A673 (cell line): ENCODE data around the gene PHRF1. TPM values are rescaled to one million over a fixed set of nuclear protein-coding genes. Genes with fewer than 3 reads are reported as not detected.
"Not testable (repeated sequence)": the region's sequence is repeated elsewhere in the genome, so short reads cannot be mapped to it uniquely, and the experiment has no call there.

Experiments used
- BruUV-seq: library from RNA; stranded (reverse); fragments of 400-500 nt; replicated peaks from 2 replicates; lab custom pipeline; 2021; lab: Mats Ljungman, UMichigan
- CTCF ChIA-PET: fragments of 300-600 bp; sonication (Branson Sonifier 250); formaldehyde crosslinking; loops from one replicate; lab custom pipeline; 2022; ENCODE audit warnings: antibody characterized with exemption; lab: Charles Lee
- POLR2A ChIA-PET: fragments of 300-600 bp; sonication (Branson Sonifier 250); formaldehyde crosslinking; loops from one replicate; lab custom pipeline; 2022; ENCODE audit warnings: antibody characterized with exemption; ENCODE audit not compliant: low non-redundant PET; lab: Charles Lee
- DNase-seq: peaks from one replicate; pipeline ENCODE4 v3.0.0-alpha.2; 2015; ENCODE audit warnings: low spot score
- H3K27ac ChIP-seq: fragments of 200-600 bp; sonication (generic); 2 replicates; pipeline ENCODE4 v1.5.1; 2016; ENCODE audit warnings: mixed run types, low read depth, mild to moderate bottlenecking, mixed read lengths, antibody characterized with exemption, low read length; ENCODE audit not compliant: poor library complexity, severe bottlenecking
- H3K27me3 ChIP-seq: fragments of 200-600 bp; sonication (generic); replicated peaks from 2 replicates; pipeline ENCODE4 v1.6.1; 2017; ENCODE audit warnings: mixed run types, low read depth, mild to moderate bottlenecking, mixed read lengths, antibody characterized with exemption, low read length; ENCODE audit not compliant: insufficient read depth, poor library complexity
- H3K36me3 ChIP-seq: fragments of 200-600 bp; sonication (generic); 2 replicates; pipeline ENCODE4 v1.6.1; 2016; ENCODE audit warnings: mixed run types, mild to moderate bottlenecking, mixed read lengths, antibody characterized with exemption, low read length; ENCODE audit not compliant: insufficient read depth, poor library complexity, severe bottlenecking
- H3K4me1 ChIP-seq: fragments of 200-600 bp; sonication (generic); 2 replicates; pipeline ENCODE4 v1.6.1; 2017; ENCODE audit warnings: mixed run types, mild to moderate bottlenecking, mixed read lengths, antibody characterized with exemption, low read length; ENCODE audit not compliant: insufficient read depth, poor library complexity, severe bottlenecking
- H3K4me3 ChIP-seq: fragments of 200-600 bp; sonication (generic); 2 replicates; pipeline ENCODE4 v1.5.1; 2016; ENCODE audit warnings: low read depth, mixed run types, mild to moderate bottlenecking, mixed read lengths, low read length; ENCODE audit not compliant: poor library complexity, severe bottlenecking
- H3K9me3 ChIP-seq: fragments of 200-600 bp; sonication (generic); 2 replicates; pipeline ENCODE4 v1.6.1; 2016; ENCODE audit warnings: mixed run types, low read depth, mild to moderate bottlenecking, mixed read lengths, antibody characterized with exemption, low read length; ENCODE audit not compliant: poor library complexity, severe bottlenecking
- EZH2 ChIP-seq: fragments of 200-600 bp; sonication (generic); IDR thresholded peaks from 2 replicates; pipeline ENCODE4 v1.6.1; 2017; ENCODE audit warnings: borderline replicate concordance, low read depth, mild to moderate bottlenecking, mixed read lengths, antibody characterized with exemption, low read length; ENCODE audit not compliant: poor library complexity, severe bottlenecking
- intact Hi-C: fragments of 100-400 bp; cut with micrococcal nuclease; formaldehyde crosslinking; loops from one replicate; pipeline ENCODE4 v1.10.0; 2022; ENCODE audit not compliant: unreplicated experiment
- total RNA-seq: library from RNA; stranded (reverse); gene quantifications from 2 replicates; pipeline ENCODE4 v1.2.3, GENCODE V29; 2021
- TF ChIP-seq, protein P1 (sequence below): fragments of 300-800, 200-600 bp; sonication (generic); conservative IDR thresholded peaks from 2 replicates; pipeline ENCODE4 v1.5.1; 2017; ENCODE audit warnings: low read depth, mild to moderate bottlenecking, antibody characterized with exemption, low read length, moderate library complexity, mixed read lengths

Gene PHRF1
- total RNA-seq, 1 experiment from 2014 or later, result 43.0 TPM

DNA sequence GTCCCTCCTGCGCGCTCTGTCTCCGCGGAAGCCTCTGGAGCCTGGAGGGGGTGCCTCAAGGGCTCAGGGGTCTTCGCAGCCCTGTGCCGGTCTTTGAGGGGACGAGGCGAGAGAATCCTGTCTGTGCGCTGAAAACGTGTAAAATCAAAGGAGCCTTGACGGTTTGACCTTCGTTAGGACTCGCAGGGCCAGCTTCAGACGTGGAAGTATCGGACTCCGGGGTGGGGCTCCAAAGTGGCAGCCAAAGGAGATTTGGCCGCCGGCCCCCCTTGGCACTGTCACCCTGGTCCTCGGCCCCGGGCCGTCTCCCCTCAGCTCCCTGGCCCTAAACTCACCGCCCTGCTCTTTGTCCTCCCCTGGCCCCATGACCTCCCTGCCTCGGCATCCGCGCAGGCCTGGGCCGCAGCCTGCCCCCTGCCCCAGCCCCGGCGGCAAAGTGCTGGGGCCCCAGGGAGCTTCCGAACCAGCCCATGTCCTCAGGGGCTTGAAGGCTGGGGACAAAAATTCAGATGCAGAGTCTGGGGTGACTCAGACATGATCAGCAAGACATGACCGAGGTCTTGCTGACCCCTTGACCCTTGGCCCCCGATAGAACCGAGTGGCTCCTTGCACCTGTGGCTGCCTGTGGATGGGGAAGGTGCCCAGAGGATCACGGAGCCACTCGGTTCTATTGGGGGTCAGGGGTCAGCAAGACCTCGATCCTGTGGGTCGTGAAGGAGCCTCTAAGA, 6.9 kb upstream of the PHRF1 start:
- no peak for DNase-seq
- CTCF ChIA-PET, result interaction anchor here (0.6 kb wide), 1 partner anchor 219 kb away, joined by 3 read pairs; no protein-coding TSS in a partner anchor
- Histone ChIP-seq H3K4me3 (peak overlapping the region; percentile 64), H3K36me3 (no peaks in the 10 kb centered on the region), H3K9me3 (no peaks in the 10 kb centered on the region), H3K4me1 (no peaks in the 10 kb centered on the region), H3K27me3 (no peaks in the 10 kb centered on the region), H3K27ac (peak overlapping the region; percentile 88)
- no peak for TF ChIP-seq EZH2
- TF ChIP-seq, protein P1, sequence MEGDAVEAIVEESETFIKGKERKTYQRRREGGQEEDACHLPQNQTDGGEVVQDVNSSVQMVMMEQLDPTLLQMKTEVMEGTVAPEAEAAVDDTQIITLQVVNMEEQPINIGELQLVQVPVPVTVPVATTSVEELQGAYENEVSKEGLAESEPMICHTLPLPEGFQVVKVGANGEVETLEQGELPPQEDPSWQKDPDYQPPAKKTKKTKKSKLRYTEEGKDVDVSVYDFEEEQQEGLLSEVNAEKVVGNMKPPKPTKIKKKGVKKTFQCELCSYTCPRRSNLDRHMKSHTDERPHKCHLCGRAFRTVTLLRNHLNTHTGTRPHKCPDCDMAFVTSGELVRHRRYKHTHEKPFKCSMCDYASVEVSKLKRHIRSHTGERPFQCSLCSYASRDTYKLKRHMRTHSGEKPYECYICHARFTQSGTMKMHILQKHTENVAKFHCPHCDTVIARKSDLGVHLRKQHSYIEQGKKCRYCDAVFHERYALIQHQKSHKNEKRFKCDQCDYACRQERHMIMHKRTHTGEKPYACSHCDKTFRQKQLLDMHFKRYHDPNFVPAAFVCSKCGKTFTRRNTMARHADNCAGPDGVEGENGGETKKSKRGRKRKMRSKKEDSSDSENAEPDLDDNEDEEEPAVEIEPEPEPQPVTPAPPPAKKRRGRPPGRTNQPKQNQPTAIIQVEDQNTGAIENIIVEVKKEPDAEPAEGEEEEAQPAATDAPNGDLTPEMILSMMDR, result no peak
- intact Hi-C loops, result no loop called here
- no TSS peak for BruUV-seq
- POLR2A ChIA-PET, result no interaction called here

DNA sequence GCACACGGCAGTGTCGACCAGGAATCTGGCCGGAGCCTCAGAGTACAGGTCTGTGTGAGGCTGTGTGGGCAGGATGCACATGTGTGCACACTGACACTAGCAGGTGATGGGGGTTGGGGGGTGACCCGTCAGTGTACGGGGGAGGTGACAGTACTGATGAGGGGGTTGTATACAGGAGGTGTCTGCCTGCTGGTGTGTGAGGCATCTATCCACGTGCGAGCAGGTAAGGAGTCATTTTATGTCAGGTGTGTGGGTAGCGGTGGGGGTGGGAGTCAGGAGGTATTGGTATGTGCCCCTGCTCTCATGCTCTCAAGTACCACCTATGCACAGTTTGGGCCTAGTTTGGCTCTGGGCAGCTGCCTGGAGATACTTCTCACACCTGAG, 4.5 kb upstream of the PHRF1 start:
- Histone ChIP-seq H3K27ac (no peak overlapping the region), H3K36me3 (no peaks in the 10 kb centered on the region), H3K4me1 (peaks cover 8% of the 10 kb centered on the region), H3K9me3 (no peaks in the 10 kb centered on the region), H3K27me3 (no peaks in the 10 kb centered on the region), H3K4me3 (no peak overlapping the region)
- TF ChIP-seq, protein P1, result no peak
- TF ChIP-seq EZH2, result no peak
- no peak for DNase-seq
- ChIA-PET CTCF (no interaction called here), POLR2A (interaction anchor here (0.6 to 0.7 kb wide), 2 partner anchors 21 to 71 kb away, joined by 4 to 5 read pairs; no protein-coding TSS in a partner anchor)
- no TSS peak for BruUV-seq
- intact Hi-C loops, result no loop called here

DNA sequence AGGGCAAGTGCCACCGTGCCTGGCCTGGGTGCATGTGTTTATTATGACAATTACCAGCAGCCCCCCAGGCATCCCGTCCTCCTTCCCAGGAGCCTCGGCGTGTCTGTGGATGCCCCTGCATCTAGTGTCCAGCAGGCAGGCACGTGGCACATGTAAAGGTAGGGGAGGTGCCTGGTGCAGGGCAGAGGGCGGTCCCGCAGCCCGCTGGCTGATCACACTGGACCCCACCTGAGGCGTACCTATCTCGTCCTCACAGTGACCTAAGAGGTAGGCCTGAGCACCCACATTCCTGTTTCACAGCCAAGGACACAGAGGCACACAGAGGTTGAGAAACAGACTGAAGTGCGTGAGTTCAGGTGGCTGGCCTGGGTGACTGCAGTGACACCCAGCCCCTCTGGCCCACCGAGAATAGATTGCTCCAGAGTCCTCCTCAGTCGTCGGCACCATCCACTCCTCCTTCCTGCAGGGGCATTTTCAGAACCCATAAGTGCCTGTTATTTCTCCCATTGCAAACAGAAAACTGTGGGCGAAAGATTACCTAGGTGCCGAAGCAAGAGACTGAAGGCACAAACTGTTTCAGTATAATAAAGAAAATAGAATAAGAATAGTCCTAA, 3.0 kb upstream of the PHRF1 start:
- intact Hi-C loops, result no loop called here
- Histone ChIP-seq H3K4me1 (peaks cover 15% of the 10 kb centered on the region), H3K4me3 (no peak overlapping the region), H3K27me3 (no peaks in the 10 kb centered on the region), H3K36me3 (no peaks in the 10 kb centered on the region), H3K27ac (no peak overlapping the region), H3K9me3 (no peaks in the 10 kb centered on the region)
- DNase-seq, result no peak
- ChIA-PET POLR2A (no interaction called here), CTCF (no interaction called here)
- no TSS peak for BruUV-seq
- TF ChIP-seq, protein P1, result no peak
- no peak for TF ChIP-seq EZH2

DNA sequence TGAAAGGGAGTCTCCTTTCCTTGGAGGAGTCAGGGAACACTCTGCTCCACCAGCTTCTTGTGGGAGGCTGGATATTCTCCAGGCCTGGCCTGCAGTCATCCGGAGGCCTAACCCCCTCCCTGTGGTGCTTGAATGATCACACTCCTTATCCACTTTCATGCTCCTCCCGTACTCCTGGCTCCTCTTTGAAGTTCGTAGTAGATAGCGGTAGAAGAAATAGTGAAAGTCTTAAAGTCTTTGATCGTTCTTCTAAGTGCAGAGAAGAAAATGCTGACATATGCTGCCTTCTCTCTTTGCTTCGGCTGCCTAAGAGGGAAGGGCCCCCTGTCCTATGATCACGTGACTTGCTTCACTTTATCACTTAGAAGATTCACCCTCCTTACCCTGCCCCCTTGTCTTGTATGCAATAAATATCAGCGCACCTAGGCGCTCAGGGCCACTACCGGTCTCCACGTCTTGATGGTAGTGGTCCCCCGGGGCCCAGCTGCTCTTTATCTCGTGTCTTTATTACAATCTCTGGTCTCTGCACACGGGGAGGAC, 2.2 kb upstream of the PHRF1 start:
- intact Hi-C loops, H3K36me3 ChIP-seq, H3K27ac ChIP-seq, BruUV-seq, H3K27me3 ChIP-seq, H3K9me3 ChIP-seq, CTCF ChIA-PET, POLR2A ChIA-PET, DNase-seq: not testable (repeated sequence)
- Histone ChIP-seq H3K4me1 (peaks cover 20% of the 10 kb centered on the region), H3K4me3 (peak overlapping the region; percentile 70)
